ENCODE measurements around the gene MSI2.

DNA sequence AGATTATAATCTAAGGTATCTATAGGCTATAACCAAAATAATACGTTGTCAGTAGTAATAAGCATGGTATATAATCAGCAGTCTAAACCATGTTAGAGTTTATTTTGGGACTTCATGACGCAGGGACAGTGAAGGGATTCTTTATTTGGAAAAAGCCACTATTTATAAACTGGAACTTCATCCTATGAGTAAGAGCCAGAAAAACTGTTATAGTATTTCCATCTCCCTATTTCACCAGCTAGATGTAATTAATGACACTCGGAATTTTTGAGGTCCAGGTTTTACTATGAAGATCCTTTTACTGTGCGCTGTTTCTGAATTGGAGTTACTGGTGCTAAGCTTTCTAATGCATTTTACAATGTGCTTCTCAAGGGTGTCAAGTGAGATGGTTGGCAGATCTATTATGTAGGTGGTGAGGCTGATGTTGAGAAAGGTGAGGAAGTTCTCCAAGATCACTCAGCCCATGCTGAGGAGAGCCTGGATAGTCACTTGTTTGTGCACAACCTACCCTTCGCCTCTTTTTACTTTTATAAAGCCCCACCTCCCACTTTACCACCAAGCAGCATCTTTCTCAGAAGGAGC is 149.3 kb downstream of the MSI2 start:
- TF ChIP-seq, protein P1, sequence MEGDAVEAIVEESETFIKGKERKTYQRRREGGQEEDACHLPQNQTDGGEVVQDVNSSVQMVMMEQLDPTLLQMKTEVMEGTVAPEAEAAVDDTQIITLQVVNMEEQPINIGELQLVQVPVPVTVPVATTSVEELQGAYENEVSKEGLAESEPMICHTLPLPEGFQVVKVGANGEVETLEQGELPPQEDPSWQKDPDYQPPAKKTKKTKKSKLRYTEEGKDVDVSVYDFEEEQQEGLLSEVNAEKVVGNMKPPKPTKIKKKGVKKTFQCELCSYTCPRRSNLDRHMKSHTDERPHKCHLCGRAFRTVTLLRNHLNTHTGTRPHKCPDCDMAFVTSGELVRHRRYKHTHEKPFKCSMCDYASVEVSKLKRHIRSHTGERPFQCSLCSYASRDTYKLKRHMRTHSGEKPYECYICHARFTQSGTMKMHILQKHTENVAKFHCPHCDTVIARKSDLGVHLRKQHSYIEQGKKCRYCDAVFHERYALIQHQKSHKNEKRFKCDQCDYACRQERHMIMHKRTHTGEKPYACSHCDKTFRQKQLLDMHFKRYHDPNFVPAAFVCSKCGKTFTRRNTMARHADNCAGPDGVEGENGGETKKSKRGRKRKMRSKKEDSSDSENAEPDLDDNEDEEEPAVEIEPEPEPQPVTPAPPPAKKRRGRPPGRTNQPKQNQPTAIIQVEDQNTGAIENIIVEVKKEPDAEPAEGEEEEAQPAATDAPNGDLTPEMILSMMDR (IDR thresholded peaks at IDR 0.05): no peak
- no peak for TF ChIP-seq POLR2A (IDR thresholded peaks at IDR 0.05)

All from thyroid gland (tissue), 4 donors.